ENCODE results near the gene FBXL7. TPM values are rescaled to one million over a fixed set of nuclear protein-coding genes. Genes with fewer than 3 reads are reported as not detected.

Gene FBXL7
- total and polyA plus RNA-seq, 3 experiments from 2014 or later: not detected

DNA sequence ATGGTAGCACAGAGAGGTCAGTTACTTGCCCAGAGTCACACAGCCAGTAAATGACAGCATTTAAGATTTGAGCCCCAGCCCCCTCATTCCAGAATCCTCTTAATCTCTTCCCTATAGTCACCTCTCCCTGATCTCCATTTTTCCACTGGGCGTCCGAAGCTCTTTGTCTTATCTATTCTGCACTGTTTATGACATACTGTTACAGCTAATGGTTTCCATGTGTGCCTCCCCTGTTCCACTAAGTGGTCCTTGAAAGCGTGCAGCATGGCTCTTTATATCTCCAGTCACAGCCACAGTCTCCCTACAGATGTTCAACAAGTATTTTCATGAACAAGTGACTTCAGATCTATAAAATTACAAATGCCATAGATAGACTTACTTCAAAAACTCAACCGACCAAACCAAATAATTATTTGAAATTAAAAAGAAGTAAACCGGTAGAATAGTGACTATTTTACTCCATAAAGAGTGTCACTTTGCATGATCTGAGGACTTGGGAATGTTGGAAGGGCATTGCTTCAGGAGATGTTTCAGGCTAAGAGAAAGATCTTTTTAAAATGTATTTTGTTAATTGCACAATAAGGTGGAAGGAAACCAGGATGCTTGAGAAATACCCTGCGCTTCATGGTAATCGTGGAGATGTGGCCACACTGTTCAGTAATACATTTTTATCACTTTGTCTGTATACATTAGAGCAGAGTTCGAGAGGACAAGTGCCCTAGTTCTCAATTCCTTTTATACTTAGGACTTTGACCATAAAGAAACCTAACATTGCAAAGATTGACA lies 237.2 kb downstream of the FBXL7 start:
- no peaks in the 10 kb centered on the region for H3K4me1 Mint-ChIP-seq
- no peaks in the 10 kb centered on the region for H3K4me1 ChIP-seq (ENCODE audit: insufficient read depth, low read length)
- H3K27ac ChIP-seq (ENCODE audit: low read depth, low read length): no peak overlapping the region
- CTCF ChIA-PET: no interaction called here
- H3K9me3 ChIP-seq (ENCODE audit: low read length): no peaks in the 10 kb centered on the region
- no peak for DNase-seq
- no peak overlapping the region for H3K4me3 ChIP-seq (ENCODE audit: low read length)
- H3K27me3 Mint-ChIP-seq: no peaks in the 10 kb centered on the region
- H3K27ac Mint-ChIP-seq: no peak overlapping the region
- POLR2A ChIA-PET: no interaction called here
- H3K36me3 ChIP-seq (ENCODE audit: insufficient read depth, low read length): no peaks in the 10 kb centered on the region
- H3K4me3 Mint-ChIP-seq: no peak overlapping the region
- no peaks in the 10 kb centered on the region for H3K36me3 Mint-ChIP-seq
- no peaks in the 10 kb centered on the region for H3K27me3 ChIP-seq (ENCODE audit: insufficient read depth, low read length, poor library complexity, severe bottlenecking)
- H3K9me3 Mint-ChIP-seq: peaks cover 3 to 14% (median 5%) of the 10 kb centered on the region in 5 donors

GRCh38 chr5:15737871-15738664 lies 238.1 kb downstream of the FBXL7 start:
- H3K4me1 Mint-ChIP-seq: no peaks in the 10 kb centered on the region

GRCh38 chr5:15740383-15740782 lies 240.4 kb downstream of the FBXL7 start:
- H3K36me3 Mint-ChIP-seq: no peaks in the 10 kb centered on the region

More at GRCh38 chr5:15737871-15738664, 238.1 kb downstream of the FBXL7 start:
- H3K27me3 Mint-ChIP-seq: no peaks in the 10 kb centered on the region
- ChIA-PET CTCF (no interaction called here), POLR2A (no interaction called here)
- no peaks in the 10 kb centered on the region for H3K36me3 ChIP-seq (ENCODE audit: insufficient read depth, low read length)
- no peaks in the 10 kb centered on the region for H3K9me3 ChIP-seq (ENCODE audit: low read length)
- H3K4me3 Mint-ChIP-seq: no peak overlapping the region
- H3K27ac ChIP-seq (ENCODE audit: low read depth, low read length): no peak overlapping the region
- H3K36me3 Mint-ChIP-seq: no peaks in the 10 kb centered on the region
- H3K4me3 ChIP-seq (ENCODE audit: low read length): no peak overlapping the region
- peaks cover 3 to 14% (median 9%) of the 10 kb centered on the region in 5 donors for H3K9me3 Mint-ChIP-seq
- DNase-seq: no peak
- H3K27ac Mint-ChIP-seq: no peak overlapping the region
- no peaks in the 10 kb centered on the region for H3K27me3 ChIP-seq (ENCODE audit: insufficient read depth, low read length, poor library complexity, severe bottlenecking)
- no peaks in the 10 kb centered on the region for H3K4me1 ChIP-seq (ENCODE audit: insufficient read depth, low read length)

DNA sequence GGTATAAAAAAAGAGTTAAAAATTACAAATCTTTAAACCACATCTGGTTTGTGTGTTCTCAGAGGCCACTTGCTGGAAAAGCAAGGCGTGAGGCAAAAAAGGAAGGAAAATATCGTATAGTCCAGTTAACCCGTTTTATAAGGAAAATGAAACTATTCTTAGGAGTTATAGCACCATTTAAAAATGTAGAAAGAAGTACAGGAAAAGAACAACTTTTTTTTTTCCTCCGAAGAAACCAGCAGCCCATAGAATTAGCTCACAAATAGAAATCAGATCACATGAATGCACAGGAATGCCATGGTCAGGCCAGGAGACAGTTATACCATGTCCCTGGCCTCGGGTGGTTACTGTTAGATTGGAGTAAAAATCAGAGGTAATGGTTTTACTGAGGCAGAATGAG lies 241.6 kb downstream of the FBXL7 start:
- Histone ChIP-seq H3K27me3 (ENCODE audit: insufficient read depth, low read length, poor library complexity, severe bottlenecking) (no peaks in the 10 kb centered on the region), H3K4me3 (ENCODE audit: low read length) (no peak overlapping the region), H3K27ac (ENCODE audit: low read depth, low read length) (no peak overlapping the region), H3K36me3 (ENCODE audit: insufficient read depth, low read length) (no peaks in the 10 kb centered on the region), H3K4me1 (ENCODE audit: insufficient read depth, low read length) (no peaks in the 10 kb centered on the region), H3K9me3 (ENCODE audit: low read length) (no peaks in the 10 kb centered on the region)
- no peak for DNase-seq
- H3K4me1 Mint-ChIP-seq: no peaks in the 10 kb centered on the region
- ChIA-PET CTCF (no interaction called here), POLR2A (no interaction called here)
- no peak overlapping the region for H3K4me3 Mint-ChIP-seq
- peaks cover 8 to 21% (median 11%) of the 10 kb centered on the region in 5 donors for H3K9me3 Mint-ChIP-seq
- no peaks in the 10 kb centered on the region for H3K36me3 Mint-ChIP-seq
- no peaks in the 10 kb centered on the region for H3K27me3 Mint-ChIP-seq
- H3K27ac Mint-ChIP-seq: no peak overlapping the region

More at GRCh38 chr5:15740383-15740782, 240.4 kb downstream of the FBXL7 start:
- no peaks in the 10 kb centered on the region for H3K27me3 ChIP-seq (ENCODE audit: insufficient read depth, low read length, poor library complexity, severe bottlenecking)
- H3K4me3 Mint-ChIP-seq: no peak overlapping the region
- peaks cover 4 to 21% (median 11%) of the 10 kb centered on the region in 5 donors for H3K9me3 Mint-ChIP-seq
- H3K27ac Mint-ChIP-seq: no peak overlapping the region
- H3K4me1 ChIP-seq (ENCODE audit: insufficient read depth, low read length): no peaks in the 10 kb centered on the region
- H3K27ac ChIP-seq (ENCODE audit: low read depth, low read length): no peak overlapping the region
- no peaks in the 10 kb centered on the region for H3K36me3 ChIP-seq (ENCODE audit: insufficient read depth, low read length)
- no peaks in the 10 kb centered on the region for H3K4me1 Mint-ChIP-seq
- CTCF ChIA-PET: no interaction called here
- no peak overlapping the region for H3K4me3 ChIP-seq (ENCODE audit: low read length)
- no peaks in the 10 kb centered on the region for H3K27me3 Mint-ChIP-seq
- no peak for DNase-seq
- no peaks in the 10 kb centered on the region for H3K9me3 ChIP-seq (ENCODE audit: low read length)
- POLR2A ChIA-PET: no interaction called here

DNA sequence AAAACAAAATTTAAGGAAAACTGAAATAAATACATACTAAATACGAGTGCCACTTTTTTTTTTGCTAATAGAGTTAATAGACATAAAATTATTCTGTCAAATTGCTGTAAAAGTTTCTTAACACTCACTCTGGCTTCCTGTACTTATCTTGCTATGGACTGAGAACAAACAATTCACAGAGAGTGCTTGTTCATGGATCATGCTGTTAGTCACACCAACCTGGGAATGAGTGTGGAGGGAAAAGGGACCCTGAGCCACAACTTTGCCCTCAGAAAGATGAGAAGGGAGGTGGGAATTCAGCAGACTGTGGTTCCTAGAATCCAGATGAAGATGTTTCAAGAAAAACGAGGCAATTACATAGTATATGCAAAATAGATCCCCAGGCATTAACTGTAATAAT lies 246.9 kb downstream of the FBXL7 start:
- Mint-ChIP-seq H3K36me3 (no peaks in the 10 kb centered on the region), H3K9me3 (peaks cover 7 to 11% (median 9%) of the 10 kb centered on the region in 5 donors), H3K4me3 (no peak overlapping the region), H3K4me1 (no peaks in the 10 kb centered on the region), H3K27ac (no peak overlapping the region), H3K27me3 (no peaks in the 10 kb centered on the region)
- Histone ChIP-seq H3K36me3 (ENCODE audit: insufficient read depth, low read length) (no peaks in the 10 kb centered on the region), H3K9me3 (ENCODE audit: low read length) (no peaks in the 10 kb centered on the region), H3K4me3 (ENCODE audit: low read length) (no peak overlapping the region), H3K4me1 (ENCODE audit: insufficient read depth, low read length) (no peaks in the 10 kb centered on the region), H3K27me3 (ENCODE audit: insufficient read depth, low read length, poor library complexity, severe bottlenecking) (no peaks in the 10 kb centered on the region), H3K27ac (ENCODE audit: low read depth, low read length) (no peak overlapping the region)
- ChIA-PET POLR2A (no interaction called here), CTCF (no interaction called here)
- DNase-seq: no peak

DNA sequence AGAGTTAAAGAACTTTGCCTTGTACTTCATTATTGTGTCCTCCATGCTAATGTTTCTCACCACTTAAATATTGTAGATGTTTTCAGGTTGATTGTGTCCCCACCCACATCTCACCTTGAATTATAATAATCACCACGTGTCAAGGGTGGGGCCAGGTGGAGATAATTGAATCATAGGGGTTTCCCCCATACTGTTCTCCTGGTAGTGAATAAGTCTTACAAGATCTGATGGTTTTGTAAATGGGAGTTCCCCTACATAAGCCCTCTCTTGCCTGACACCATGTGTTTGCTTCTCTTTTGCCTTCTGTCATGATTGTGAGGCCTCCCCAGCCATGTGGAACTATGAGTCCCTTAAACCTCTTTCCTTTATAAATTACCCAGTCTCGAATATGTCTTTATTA lies 248.3 kb downstream of the FBXL7 start:
- Histone ChIP-seq H3K9me3 (ENCODE audit: low read length) (no peaks in the 10 kb centered on the region), H3K27ac (ENCODE audit: low read depth, low read length) (no peak overlapping the region), H3K4me1 (ENCODE audit: insufficient read depth, low read length) (no peaks in the 10 kb centered on the region), H3K4me3 (ENCODE audit: low read length) (no peak overlapping the region), H3K27me3 (ENCODE audit: insufficient read depth, low read length, poor library complexity, severe bottlenecking) (no peaks in the 10 kb centered on the region), H3K36me3 (ENCODE audit: insufficient read depth, low read length) (no peaks in the 10 kb centered on the region)
- Mint-ChIP-seq H3K27me3 (no peaks in the 10 kb centered on the region), H3K36me3 (no peaks in the 10 kb centered on the region), H3K27ac (no peak overlapping the region), H3K4me3 (no peak overlapping the region), H3K4me1 (no peaks in the 10 kb centered on the region), H3K9me3 (peaks cover 7 to 11% (median 8%) of the 10 kb centered on the region in 5 donors)
- DNase-seq: no peak
- CTCF ChIA-PET: no interaction called here
- POLR2A ChIA-PET: no interaction called here

DNA sequence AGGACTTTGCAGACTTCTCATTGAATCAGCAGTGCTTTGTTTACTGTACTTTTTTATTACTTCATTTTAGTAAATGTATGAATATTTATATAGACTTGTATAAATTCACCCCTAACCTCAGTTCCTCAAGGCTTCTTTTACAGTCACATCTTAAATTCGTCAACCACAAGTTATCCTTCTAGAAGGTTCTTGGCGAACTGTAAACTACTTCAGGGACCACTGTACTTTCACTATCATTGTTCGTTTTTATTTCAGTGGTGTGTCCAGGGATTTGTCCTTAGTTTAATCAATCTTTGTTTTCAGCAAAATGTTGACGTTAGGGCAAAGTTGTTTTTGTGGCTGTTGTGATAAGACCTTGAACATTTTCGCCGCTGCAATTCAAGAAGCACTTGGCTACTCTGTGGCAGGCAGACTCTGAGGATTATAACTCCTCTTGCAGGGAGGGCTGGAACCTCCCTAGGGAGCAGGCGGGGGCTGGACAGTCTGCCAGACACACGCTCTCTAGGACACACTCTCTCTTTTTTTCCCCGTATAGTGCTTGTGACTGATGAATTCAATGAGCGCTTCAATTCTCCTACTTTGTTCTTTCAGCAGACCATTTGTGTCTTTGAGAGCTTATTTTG lies 252.8 kb downstream of the FBXL7 start:
- H3K36me3 ChIP-seq (ENCODE audit: insufficient read depth, low read length): no peaks in the 10 kb centered on the region
- ChIA-PET CTCF (no interaction called here), POLR2A (no interaction called here)
- H3K27ac ChIP-seq (ENCODE audit: low read depth, low read length): no peak overlapping the region
- no peak overlapping the region for H3K4me3 ChIP-seq (ENCODE audit: low read length)
- H3K27me3 ChIP-seq (ENCODE audit: insufficient read depth, low read length, poor library complexity, severe bottlenecking): no peaks in the 10 kb centered on the region
- Mint-ChIP-seq H3K36me3 (no peaks in the 10 kb centered on the region), H3K27me3 (no peaks in the 10 kb centered on the region), H3K4me3 (no peak overlapping the region), H3K9me3 (peaks cover 0 to 8% (median 5%) of the 10 kb centered on the region in 5 donors), H3K27ac (no peak overlapping the region), H3K4me1 (no peaks in the 10 kb centered on the region)
- no peaks in the 10 kb centered on the region for H3K4me1 ChIP-seq (ENCODE audit: insufficient read depth, low read length)
- no peak for DNase-seq
- H3K9me3 ChIP-seq (ENCODE audit: low read length): no peaks in the 10 kb centered on the region

DNA sequence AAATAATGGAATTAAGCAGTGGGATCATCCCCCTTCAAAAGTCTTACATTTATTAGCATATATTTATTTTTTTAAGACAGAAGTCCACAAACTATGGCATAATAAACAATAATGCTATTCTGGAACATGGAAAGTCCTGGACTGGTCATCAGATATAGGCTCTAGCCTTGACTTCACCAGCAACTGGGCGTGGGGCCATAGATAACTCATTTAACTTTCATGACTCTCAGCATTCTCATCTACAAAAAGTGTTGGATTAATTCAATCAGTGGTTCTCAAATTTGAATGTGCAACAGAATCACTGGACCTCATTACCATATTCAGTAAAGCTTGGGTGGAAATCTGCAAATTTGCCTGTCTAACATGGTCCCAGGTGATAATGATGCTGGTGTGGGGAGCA lies 253.8 kb downstream of the FBXL7 start:
- Histone ChIP-seq H3K4me1 (ENCODE audit: insufficient read depth, low read length) (no peaks in the 10 kb centered on the region), H3K4me3 (ENCODE audit: low read length) (no peak overlapping the region), H3K27ac (ENCODE audit: low read depth, low read length) (no peak overlapping the region), H3K27me3 (ENCODE audit: insufficient read depth, low read length, poor library complexity, severe bottlenecking) (no peaks in the 10 kb centered on the region), H3K36me3 (ENCODE audit: insufficient read depth, low read length) (no peaks in the 10 kb centered on the region), H3K9me3 (ENCODE audit: low read length) (no peaks in the 10 kb centered on the region)
- no peaks in the 10 kb centered on the region for H3K4me1 Mint-ChIP-seq
- no peaks in the 10 kb centered on the region for H3K36me3 Mint-ChIP-seq
- peaks cover 0 to 7% (median 5%) of the 10 kb centered on the region in 5 donors for H3K9me3 Mint-ChIP-seq
- ChIA-PET CTCF (no interaction called here), POLR2A (no interaction called here)
- DNase-seq: no peak
- H3K27me3 Mint-ChIP-seq: no peaks in the 10 kb centered on the region
- no peak overlapping the region for H3K4me3 Mint-ChIP-seq
- H3K27ac Mint-ChIP-seq: no peak overlapping the region
